Left ventricle myocardium inferior (tissue), 1 donor: ENCODE measurements around the gene SYPL2. TPM values are rescaled to one million over a fixed set of nuclear protein-coding genes. Genes with fewer than 3 reads are reported as not detected.
"Not testable (repeated sequence)": the region's sequence is repeated elsewhere in the genome, so short reads cannot be mapped to it uniquely, and the experiment has no call there.

Source experiments
- DNase-seq: peaks from one replicate; pipeline ENCODE4 v3.0.0-alpha.2; 2020
- H3K27ac ChIP-seq: fragments of 200-600 bp; replicated peaks from 2 replicates; pipeline ENCODE4 v1.8.0; 2021
- H3K27me3 ChIP-seq: fragments of 200-600 bp; 2 replicates; pipeline ENCODE4 v1.8.0; 2021; ENCODE audit warnings: low read depth
- H3K36me3 ChIP-seq: fragments of 200-600 bp; 2 replicates; pipeline ENCODE4 v1.8.0; 2021
- H3K4me1 ChIP-seq: fragments of 200-600 bp; 2 replicates; pipeline ENCODE4 v1.8.0; 2021
- H3K4me3 ChIP-seq: fragments of 200-600 bp; 2 replicates; pipeline ENCODE4 v1.8.0; 2021; ENCODE audit warnings: mild to moderate bottlenecking, moderate library complexity
- H3K9me3 ChIP-seq: fragments of 200-600 bp; replicated peaks from 2 replicates; pipeline ENCODE4 v1.8.0; 2021
- CTCF ChIP-seq: fragments of 200-600 bp; IDR thresholded peaks from 2 replicates; pipeline ENCODE4 v1.8.0; 2021; ENCODE audit warnings: antibody characterized with exemption, mild to moderate bottlenecking, borderline replicate concordance
- intact Hi-C: fragments of 100-400 bp; cut with micrococcal nuclease; formaldehyde crosslinking; loops from one replicate; pipeline ENCODE4 v1.11.0; 2022
- total RNA-seq: library from RNA; stranded (reverse); fragmentation: NEBNext Ultra II Directional; extraction: Animal tissue kit (Norgen Biotek cat#: 25700); gene quantifications from one replicate; pipeline ENCODE4 v1.2.1, GENCODE V29; 2021
- donor health status: DM: no; HTN: yes; CAD: no; lungs with severe emphysema.

Gene SYPL2
- total RNA-seq, 1 donor from 2014 or later = 25.3 TPM

GRCh38 chr1:109443476-109443875 lies 22.9 kb upstream of the SYPL2 start:
- DNase-seq = no peak
- Histone ChIP-seq H3K4me1 (no peaks in the 10 kb centered on the region), H3K36me3 (no peaks in the 10 kb centered on the region), H3K9me3 (no peaks in the 10 kb centered on the region), H3K27ac (no peak overlapping the region), H3K27me3 (peaks cover 32% of the 10 kb centered on the region), H3K4me3 (no peak overlapping the region)
- no peak for TF ChIP-seq CTCF
- intact Hi-C loops = no loop called here

- DNase-seq = no peak
Observed at GRCh38 chr1:109444346-109444745, 22.0 kb upstream of the SYPL2 start.

GRCh38 chr1:109445949-109446695 lies 20.2 kb upstream of the SYPL2 start:
- H3K4me1 ChIP-seq, H3K9me3 ChIP-seq, DNase-seq, H3K36me3 ChIP-seq, H3K4me3 ChIP-seq, H3K27ac ChIP-seq, intact Hi-C loops: not testable (repeated sequence)
- peaks cover 51% of the 10 kb centered on the region for H3K27me3 ChIP-seq

More at GRCh38 chr1:109444346-109444745, 22.0 kb upstream of the SYPL2 start:
- TF ChIP-seq CTCF = no peak
- intact Hi-C loops = no loop called here
- no peak overlapping the region for H3K4me3 ChIP-seq
- H3K27ac ChIP-seq = no peak overlapping the region
- H3K27me3 ChIP-seq = peaks cover 34% of the 10 kb centered on the region
- H3K9me3 ChIP-seq = no peaks in the 10 kb centered on the region
- no peaks in the 10 kb centered on the region for H3K4me1 ChIP-seq
- H3K36me3 ChIP-seq = no peaks in the 10 kb centered on the region

- no peaks in the 10 kb centered on the region for H3K4me1 ChIP-seq
- no peak overlapping the region for H3K27ac ChIP-seq
- TF ChIP-seq CTCF = no peak
- intact Hi-C loops = no loop called here
- H3K36me3 ChIP-seq = no peaks in the 10 kb centered on the region
- peaks cover 55% of the 10 kb centered on the region for H3K27me3 ChIP-seq
- no peaks in the 10 kb centered on the region for H3K9me3 ChIP-seq
- no peak overlapping the region for H3K4me3 ChIP-seq
- no peak for DNase-seq
Observed at GRCh38 chr1:109447524-109447923, 18.8 kb upstream of the SYPL2 start.

GRCh38 chr1:109454497-109455133 lies 11.7 kb upstream of the SYPL2 start:
- H3K4me3 ChIP-seq = no peak overlapping the region
- H3K27ac ChIP-seq = no peak overlapping the region
- H3K27me3 ChIP-seq = peaks cover 33% of the 10 kb centered on the region
- H3K4me1 ChIP-seq = no peaks in the 10 kb centered on the region
- peaks cover 12% of the 10 kb centered on the region for H3K9me3 ChIP-seq
- H3K36me3 ChIP-seq = no peaks in the 10 kb centered on the region
- DNase-seq = no peak
- intact Hi-C loops = no loop called here
- TF ChIP-seq CTCF = no peak

- Histone ChIP-seq H3K27me3 (peaks cover 43% of the 10 kb centered on the region), H3K4me1 (no peaks in the 10 kb centered on the region), H3K27ac (no peak overlapping the region), H3K4me3 (no peak overlapping the region), H3K9me3 (peaks cover 12% of the 10 kb centered on the region), H3K36me3 (no peaks in the 10 kb centered on the region)
- no peak for TF ChIP-seq CTCF
- no peak for DNase-seq
- intact Hi-C loops = no loop called here
Observed at GRCh38 chr1:109457819-109458218, 8.5 kb upstream of the SYPL2 start.
